ENCODE measurements around the gene MINPP1.

- no peak for TF ChIP-seq EZH2 (IDR thresholded peaks at IDR 0.05; ENCODE audit: borderline replicate concordance, insufficient read depth, low read length, poor library complexity, severe bottlenecking)
- no peak for TF ChIP-seq CTCF (IDR thresholded peaks at IDR 0.05; ENCODE audit: poor library complexity, severe bottlenecking)
- no peak for TF ChIP-seq MXI1 (conservative IDR thresholded peaks at IDR 0.05; ENCODE audit: poor library complexity, severe bottlenecking)
- no peak for TF ChIP-seq POLR2AphosphoS5 (IDR thresholded peaks at IDR 0.05)
Measured at GRCh38 chr10:87594181-87594580, 89.5 kb downstream of the MINPP1 start.

Measured in neural cell (in vitro differentiated cells).